GM18907 (cell line): Measurements from ENCODE around the gene WNT5A.
"Not testable (repeated sequence)": the region's sequence is repeated elsewhere in the genome, so short reads cannot be mapped to it uniquely, and the experiment has no call there.

Experiments
- ATAC-seq: cut with Tn5 transposase; IDR thresholded peaks from one replicate; pipeline ENCODE4 v1.9.1; 2021; ENCODE audit warnings: mild to moderate bottlenecking, moderate library complexity; ENCODE audit not compliant: unreplicated experiment

WNT5A gene

DNA sequence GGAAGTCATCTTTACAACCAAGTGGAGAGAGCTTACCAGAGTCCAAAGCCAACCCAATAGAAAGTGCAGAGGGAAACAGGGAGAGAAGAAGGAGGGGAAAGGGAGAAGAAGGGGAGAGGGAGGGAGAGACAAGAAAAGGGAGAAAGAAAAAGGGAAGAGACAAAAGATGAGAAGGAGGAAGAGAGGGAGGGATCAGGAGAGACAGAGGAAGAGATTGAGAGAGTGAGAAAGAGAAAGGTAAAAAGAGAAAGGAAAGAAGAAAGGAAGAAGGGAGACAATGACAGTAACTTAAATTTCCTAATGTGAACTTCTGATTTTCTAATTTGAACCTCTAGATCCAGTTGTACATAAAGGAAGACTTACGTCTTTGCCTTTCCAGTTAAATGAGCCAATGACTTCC lies 20.7 kb upstream of the WNT5A start:
- no peak for ATAC-seq

DNA sequence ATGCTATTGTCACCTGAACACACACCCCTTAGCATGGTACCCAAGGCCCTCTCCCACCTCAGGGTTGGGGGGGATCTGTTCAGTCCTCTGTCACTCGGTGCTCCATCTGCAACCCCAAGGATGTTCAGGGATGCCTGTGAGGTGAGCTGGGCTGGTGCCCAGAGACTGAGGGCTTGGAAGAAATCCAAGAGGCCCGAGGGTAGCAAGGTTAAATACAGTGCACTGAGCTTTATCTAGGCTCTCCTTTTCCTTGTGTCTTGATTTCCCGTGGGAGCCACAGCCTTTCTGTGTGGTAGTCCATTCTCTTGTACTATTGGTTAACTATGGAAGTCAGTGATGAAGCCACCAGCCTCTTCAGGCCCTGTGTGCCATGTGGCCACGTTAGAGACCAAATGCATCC lies 18.7 kb upstream of the WNT5A start:
- no peak for ATAC-seq

DNA sequence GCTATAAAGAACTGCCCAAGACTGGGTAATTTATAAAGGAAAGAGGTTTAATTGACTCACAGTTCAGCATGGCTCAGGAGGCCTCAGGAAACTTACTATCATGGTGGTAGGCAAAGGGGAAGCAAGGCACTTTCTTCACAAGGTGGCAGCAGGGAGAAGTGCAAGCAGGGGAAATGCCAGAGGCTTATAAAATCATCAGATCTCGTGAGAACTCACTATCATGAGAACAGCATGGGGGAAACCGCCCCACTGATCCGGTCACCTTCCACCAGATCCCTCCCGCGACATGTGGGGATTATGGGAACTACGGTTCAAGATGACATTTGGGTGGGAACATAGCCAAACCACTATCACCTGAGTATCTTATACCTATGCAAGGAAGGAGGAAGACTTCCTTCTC lies 18.0 kb upstream of the WNT5A start:
- not testable (repeated sequence) for ATAC-seq

DNA sequence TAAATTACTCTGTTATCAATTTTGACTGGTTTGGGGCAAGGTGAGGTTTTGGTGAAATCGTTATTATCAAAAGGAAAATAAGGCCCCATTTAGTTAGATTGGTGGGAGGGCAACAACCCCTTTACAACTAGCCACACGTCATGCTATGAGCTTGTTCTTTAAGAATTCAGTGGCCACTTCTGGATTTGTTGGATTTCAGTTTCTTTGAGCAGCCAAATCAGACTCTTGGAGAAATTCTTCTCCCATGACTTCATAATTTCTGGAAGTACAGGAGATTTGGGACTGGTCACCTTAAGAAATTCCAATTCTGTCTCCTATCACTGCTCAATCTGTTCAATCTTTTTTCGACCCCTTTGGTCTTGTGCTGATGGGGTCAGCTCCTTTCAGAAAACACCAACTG lies 14.8 kb upstream of the WNT5A start:
- no peak for ATAC-seq

GRCh38 chr3:55500555-55501330 lies 13.6 kb upstream of the WNT5A start:
- ATAC-seq: no peak

- ATAC-seq: no peak
These were observed 11.4 kb upstream of the WNT5A start for GRCh38 chr3:55498520-55498919.

GRCh38 chr3:55497250-55497649 lies 10.1 kb upstream of the WNT5A start:
- ATAC-seq: no peak

DNA sequence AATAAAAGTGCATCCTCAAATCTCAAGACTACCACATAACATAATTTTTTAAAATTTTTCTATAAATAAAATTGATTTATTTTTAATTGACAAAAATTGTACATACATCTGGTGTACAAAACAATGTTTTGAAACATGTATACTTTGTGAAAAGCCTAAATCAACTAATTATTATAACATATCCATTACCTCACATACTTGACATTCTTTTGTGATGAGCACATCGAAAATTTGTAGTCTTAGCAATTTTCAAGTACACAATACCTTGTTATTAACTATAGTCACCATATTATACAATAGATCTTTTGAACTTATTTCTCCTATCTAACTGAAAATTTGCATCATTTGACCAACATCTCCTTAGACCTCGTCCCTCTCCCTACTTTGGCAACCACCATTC lies 7.9 kb upstream of the WNT5A start:
- no peak for ATAC-seq

GRCh38 chr3:55492976-55493375 lies 5.9 kb upstream of the WNT5A start:
- ATAC-seq: no peak

DNA sequence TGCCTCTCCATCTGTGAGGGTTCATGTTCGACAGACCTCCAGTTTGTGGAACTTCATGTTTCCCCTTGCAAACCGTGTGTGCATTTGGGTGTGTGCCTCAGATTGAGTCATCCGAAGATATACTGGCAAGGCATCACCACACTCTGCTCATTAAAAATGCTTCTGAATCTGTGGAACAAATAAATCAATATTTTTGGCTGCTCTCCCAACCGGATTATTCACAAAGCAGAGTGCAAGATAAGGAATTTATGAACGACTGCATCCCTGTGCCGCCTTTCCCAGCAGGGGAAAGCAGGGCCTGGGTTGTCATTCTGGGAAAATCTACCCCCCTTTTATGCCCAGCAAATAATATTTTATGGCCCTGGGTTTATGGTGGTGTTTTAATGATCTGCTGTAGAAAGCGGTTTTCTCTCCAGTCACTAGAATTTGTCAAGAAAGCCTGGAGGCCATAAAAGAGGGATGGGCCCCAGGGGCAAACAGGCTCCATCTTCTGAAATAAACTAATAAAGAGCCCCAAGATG lies 4.2 kb upstream of the WNT5A start:
- ATAC-seq: no peak

DNA sequence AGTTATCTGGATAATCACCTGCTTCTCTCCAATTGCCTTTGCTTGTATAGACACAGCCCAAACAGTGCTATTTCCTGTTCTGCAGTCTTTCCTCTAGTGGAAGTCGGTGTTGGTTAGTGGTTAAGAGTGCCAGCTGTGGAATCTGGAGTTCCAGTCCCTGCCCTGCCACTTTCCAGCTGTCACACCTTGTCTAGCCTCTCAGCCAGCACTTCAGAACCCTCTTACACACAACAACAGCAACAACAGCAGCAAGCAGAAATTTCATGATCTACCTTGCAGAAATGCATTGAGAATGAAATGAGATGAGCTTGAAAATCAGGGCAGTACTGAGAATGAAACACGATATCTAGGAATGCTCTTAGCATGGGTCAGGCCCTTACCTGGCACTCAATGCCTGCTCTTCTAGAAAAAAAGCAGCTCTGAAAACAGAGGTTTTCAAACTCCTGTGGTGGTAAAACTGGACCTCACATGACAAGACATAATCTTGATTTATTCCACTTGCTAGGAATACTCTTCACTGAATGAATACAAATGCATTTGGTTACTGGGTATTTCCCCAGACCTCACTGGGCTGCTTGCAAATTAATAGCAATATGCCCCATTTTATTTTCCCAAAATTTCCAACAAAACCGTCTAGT lies 3.3 kb upstream of the WNT5A start:
- ATAC-seq: no peak

DNA sequence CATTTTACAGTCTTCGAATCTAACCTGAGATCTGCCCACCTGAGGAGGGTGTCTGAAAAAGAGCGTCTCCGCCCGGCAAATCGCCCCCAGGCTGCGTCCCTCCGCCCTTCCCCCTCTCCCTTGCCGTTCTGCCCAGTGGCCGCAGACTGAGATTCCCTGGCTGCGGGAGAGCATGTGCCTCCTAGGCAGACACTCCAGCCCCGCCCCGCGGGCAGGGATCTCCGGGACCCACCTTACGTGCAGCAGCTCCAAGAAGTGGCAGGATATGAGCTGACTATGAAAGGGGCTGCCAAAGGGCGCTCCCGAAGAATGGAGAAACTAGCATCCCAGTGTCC lies 2.7 kb upstream of the WNT5A start:
- no peak for ATAC-seq

GRCh38 chr3:55488398-55489055 lies 1.4 kb upstream of the WNT5A start:
- ATAC-seq: no peak

- ATAC-seq: no peak
These were observed 505 bp upstream of the WNT5A start for GRCh38 chr3:55487381-55488241.

GRCh38 chr3:55486101-55486856 lies 827 bp downstream of the WNT5A start:
- no peak for ATAC-seq

DNA sequence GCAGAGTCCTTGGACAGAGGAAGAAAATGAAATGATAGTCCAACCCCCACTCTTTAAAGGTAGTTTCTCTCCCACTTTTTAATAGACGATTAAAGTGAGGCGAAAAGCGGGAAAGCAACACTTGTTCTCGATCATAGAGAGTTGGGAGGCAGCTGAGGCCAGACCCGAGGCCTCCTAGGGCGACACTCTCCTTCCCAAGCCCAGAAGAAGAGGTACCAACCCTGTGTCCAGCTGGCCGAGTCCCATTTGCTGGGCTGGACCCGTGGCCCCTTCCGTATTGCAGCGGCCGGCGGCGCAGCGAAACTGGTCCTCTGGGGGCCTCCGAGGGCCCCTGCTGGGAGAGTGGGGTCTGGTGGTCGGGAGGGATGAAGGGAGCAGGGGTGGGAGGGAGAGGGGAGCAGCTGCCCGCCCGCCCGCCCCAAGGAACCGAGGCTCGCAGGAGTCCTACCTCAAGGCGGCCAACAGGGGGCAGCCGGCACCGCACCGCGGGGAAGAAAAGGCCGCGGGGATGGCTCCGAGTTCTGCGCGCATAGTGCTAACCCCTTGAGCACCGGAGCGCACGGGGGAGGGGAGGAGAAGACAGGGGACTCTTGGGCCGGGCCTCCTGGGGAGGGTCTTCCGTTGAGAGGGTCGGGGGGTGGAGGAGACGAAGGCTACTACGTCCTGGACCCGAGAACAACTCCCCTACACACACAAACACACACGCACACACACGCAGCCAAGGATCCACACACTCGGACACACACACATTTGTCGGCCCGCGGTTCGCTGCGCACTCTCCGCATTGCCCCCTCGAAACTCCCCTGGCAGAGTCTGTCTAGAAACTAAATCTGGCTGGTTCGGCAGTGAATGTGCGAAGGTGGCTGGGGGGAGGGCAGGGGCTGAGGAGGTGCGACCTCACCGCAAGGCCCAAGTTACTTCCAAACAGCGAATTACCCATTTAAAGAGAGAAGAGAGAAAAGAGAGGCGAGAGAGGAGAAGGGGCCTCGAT lies 2.0 kb downstream of the WNT5A start:
- ATAC-seq: no peak

DNA sequence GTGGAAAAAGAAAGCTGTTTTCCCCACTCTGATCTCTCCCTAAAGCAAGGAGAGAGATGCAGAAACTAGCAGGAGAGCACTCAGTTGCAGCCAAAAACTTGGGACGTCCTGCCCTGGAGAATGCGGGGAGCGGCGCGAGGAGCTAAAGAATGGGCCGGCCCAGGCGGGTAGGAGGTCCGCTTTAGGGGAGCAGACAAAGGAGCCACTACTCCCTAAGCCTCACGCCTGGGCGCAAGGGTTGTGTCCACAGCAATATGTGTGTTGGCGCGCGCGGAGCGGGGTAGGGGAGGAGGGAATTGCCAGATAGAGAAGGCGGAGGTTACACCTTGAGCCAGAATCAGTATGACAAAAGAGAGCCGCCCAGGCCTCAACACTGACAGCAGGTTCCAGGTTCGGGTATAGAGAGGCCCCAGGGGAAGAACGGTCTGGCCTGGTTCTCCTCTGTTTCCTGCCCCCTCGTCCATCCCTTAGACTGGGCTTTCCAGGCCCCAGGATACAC lies 2.9 kb downstream of the WNT5A start:
- no peak for ATAC-seq

DNA sequence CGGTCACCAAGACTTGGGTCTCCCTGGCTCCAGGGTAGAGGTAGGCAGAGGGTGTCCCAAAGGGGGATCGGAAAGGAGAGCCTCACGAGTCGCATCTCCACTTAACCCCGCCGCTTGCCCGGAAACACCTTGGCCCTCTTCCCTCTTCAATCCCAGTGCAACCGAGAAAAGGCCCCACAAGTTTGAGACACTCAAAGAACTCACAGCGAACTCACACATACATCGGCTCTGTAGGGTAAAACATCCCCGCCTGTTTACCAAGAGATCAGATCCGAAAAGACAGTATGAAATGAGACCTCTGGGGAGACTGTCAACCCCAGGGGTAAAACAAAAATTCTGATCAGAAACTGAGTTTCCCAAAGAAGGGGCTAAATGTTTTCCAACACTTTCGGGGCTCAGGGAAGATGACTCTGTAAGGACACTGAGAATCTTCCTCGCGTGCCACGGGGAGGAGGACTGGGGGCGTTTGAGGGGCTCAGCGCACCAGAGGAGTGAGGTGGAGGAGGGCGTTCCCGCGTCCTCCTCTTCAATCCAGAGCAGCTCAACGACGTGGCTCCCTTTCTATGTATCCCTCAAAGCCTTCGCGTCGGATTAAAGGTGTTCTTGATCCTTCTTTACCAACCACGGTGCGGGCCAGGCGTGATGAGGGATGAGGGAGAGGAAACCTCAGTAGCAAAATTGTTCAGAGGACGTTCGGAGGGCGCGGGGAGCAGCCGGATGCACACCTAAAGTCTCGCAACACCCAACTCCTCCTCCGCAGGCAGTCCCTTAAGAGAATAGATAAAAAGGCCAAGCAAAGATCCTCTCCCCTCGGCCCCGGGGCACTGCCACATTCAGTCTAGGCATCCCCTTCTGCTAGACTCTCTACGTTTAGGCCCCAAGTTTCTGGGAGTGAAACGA lies 3.7 kb downstream of the WNT5A start:
- no peak for ATAC-seq
